RWPE2 (cell line): ENCODE results near the gene HNRNPF.
"Not testable (repeated sequence)": the region's sequence is repeated elsewhere in the genome, so short reads cannot be mapped to it uniquely, and the experiment has no call there.

Experiments used
- ATAC-seq: fragments of 200-7000 bp; cut with Tn5 transposase; 3 replicates; pipeline ENCODE4 v1.9.1; 2021; ENCODE audit warnings: low read depth
- DNase-seq: peaks from one replicate; pipeline ENCODE4 v3.0.0-alpha.2; 2020; ENCODE audit warnings: low spot score
- H3K27ac ChIP-seq: fragments of 450-650 bp; 2 replicates; pipeline ENCODE4 v1.5.1; 2017; ENCODE audit warnings: mild to moderate bottlenecking; ENCODE audit not compliant: poor library complexity, severe bottlenecking
- H3K27me3 ChIP-seq: fragments of 250-450 bp; sonication (Bioruptor Pico); 2 replicates; pipeline ENCODE4 v1.5.1; 2021; ENCODE audit warnings: mild to moderate bottlenecking, moderate library complexity; ENCODE audit not compliant: insufficient read depth, poor library complexity, severe bottlenecking
- H3K36me3 ChIP-seq: fragments of 250-450 bp; sonication (Bioruptor Pico); 2 replicates; pipeline ENCODE4 v1.5.1; 2020; ENCODE audit warnings: low read depth, mild to moderate bottlenecking, moderate library complexity
- H3K4me1 ChIP-seq: fragments of 250-450 bp; sonication (Bioruptor Pico); 2 replicates; pipeline ENCODE4 v1.5.1; 2021; ENCODE audit warnings: mild to moderate bottlenecking, moderate library complexity; ENCODE audit not compliant: insufficient read depth, poor library complexity, severe bottlenecking
- H3K4me3 ChIP-seq: fragments of 250-450 bp; sonication (Bioruptor Pico); 2 replicates; pipeline ENCODE4 v1.5.1; 2021; ENCODE audit warnings: mild to moderate bottlenecking, moderate library complexity; ENCODE audit not compliant: severe bottlenecking
- H3K9me3 ChIP-seq: fragments of 250-450 bp; sonication (Bioruptor Pico); 2 replicates; pipeline ENCODE4 v1.5.1; 2021; ENCODE audit warnings: mild to moderate bottlenecking, moderate library complexity; ENCODE audit not compliant: severe bottlenecking
- TF ChIP-seq, protein P1 (sequence below): fragments of 450-650 bp; IDR thresholded peaks from one replicate; pipeline ENCODE4 v1.5.1; 2017; ENCODE audit warnings: mild to moderate bottlenecking, moderate library complexity; ENCODE audit not compliant: poor library complexity, severe bottlenecking

HNRNPF gene

DNA sequence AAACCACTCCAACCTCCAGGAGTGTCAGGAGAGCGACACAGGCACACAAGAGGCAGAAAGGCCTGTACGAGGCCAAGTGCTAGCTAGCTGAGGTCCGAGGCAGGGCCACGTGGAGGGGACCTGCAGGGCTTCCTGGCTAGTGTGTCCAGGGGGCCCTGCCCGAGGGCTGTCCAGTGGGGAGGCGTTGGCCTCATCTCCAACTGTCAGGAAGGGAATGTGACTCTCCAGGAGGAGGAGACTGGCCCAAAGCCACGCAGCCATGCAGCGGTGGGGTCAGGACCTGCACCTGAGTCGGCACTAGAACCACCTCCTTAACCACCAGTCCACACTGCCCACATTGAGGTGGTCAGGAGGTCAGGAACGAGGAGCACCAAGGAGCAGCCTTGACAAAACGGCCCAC, 69.8 kb downstream of the HNRNPF start:
- DNase-seq (no peak), ATAC-seq (no peak)
- Histone ChIP-seq H3K4me3 (no peak overlapping the region), H3K4me1 (peaks cover 7% of the 10 kb centered on the region), H3K36me3 (no peaks in the 10 kb centered on the region), H3K9me3 (no peaks in the 10 kb centered on the region), H3K27me3 (no peaks in the 10 kb centered on the region), H3K27ac (no peak overlapping the region)
- TF ChIP-seq, protein P1, sequence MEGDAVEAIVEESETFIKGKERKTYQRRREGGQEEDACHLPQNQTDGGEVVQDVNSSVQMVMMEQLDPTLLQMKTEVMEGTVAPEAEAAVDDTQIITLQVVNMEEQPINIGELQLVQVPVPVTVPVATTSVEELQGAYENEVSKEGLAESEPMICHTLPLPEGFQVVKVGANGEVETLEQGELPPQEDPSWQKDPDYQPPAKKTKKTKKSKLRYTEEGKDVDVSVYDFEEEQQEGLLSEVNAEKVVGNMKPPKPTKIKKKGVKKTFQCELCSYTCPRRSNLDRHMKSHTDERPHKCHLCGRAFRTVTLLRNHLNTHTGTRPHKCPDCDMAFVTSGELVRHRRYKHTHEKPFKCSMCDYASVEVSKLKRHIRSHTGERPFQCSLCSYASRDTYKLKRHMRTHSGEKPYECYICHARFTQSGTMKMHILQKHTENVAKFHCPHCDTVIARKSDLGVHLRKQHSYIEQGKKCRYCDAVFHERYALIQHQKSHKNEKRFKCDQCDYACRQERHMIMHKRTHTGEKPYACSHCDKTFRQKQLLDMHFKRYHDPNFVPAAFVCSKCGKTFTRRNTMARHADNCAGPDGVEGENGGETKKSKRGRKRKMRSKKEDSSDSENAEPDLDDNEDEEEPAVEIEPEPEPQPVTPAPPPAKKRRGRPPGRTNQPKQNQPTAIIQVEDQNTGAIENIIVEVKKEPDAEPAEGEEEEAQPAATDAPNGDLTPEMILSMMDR, result no peak

DNA sequence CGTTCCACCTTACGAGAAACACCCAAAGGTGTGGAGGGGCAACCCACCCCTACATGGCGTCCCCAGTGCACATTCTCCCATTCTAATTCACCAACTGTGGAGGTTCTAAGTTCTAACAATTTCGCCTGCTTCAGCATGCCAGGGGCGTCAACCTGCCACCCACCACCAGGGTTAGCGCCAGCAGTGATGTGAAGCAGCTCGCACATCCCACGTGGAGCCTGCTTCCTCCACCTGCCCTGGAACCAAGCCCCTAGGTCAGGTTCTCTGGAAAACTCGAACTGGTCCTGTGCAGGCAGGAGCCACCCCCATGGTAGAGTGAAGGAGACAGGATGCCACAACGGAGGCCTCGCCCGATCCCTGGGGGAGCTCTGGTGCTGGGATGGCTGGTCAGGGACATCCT, 70.9 kb downstream of the HNRNPF start:
- no peak for DNase-seq
- peaks cover 4% of the 10 kb centered on the region for H3K4me1 ChIP-seq
- no peaks in the 10 kb centered on the region for H3K36me3 ChIP-seq
- no peak overlapping the region for H3K27ac ChIP-seq
- H3K9me3 ChIP-seq, result no peaks in the 10 kb centered on the region
- ATAC-seq, result no peak
- TF ChIP-seq, protein P1, result no peak
- H3K4me3 ChIP-seq, result no peak overlapping the region
- no peaks in the 10 kb centered on the region for H3K27me3 ChIP-seq

DNA sequence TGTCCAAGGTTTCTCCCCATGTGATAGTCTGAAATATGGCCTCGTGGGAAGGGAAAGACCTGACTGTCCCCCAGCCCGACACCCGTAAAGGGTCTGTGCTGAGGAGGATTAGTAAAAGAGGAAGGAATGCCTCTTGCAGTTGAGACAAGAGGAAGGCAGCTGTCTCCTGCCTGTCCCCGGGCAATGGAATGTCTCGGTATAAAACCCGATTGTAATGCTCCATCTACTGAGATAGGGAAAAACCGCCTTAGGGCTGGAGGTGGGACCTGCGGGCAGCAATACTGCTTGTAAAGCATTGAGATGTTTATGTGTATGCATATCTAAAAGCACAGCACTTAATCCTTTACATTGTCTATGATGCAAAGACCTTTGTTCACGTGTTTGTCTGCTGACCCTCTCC, 71.5 kb downstream of the HNRNPF start:
- H3K4me1 ChIP-seq, H3K27me3 ChIP-seq, H3K9me3 ChIP-seq, H3K36me3 ChIP-seq, ATAC-seq, DNase-seq, H3K27ac ChIP-seq, H3K4me3 ChIP-seq: not testable (repeated sequence)

DNA sequence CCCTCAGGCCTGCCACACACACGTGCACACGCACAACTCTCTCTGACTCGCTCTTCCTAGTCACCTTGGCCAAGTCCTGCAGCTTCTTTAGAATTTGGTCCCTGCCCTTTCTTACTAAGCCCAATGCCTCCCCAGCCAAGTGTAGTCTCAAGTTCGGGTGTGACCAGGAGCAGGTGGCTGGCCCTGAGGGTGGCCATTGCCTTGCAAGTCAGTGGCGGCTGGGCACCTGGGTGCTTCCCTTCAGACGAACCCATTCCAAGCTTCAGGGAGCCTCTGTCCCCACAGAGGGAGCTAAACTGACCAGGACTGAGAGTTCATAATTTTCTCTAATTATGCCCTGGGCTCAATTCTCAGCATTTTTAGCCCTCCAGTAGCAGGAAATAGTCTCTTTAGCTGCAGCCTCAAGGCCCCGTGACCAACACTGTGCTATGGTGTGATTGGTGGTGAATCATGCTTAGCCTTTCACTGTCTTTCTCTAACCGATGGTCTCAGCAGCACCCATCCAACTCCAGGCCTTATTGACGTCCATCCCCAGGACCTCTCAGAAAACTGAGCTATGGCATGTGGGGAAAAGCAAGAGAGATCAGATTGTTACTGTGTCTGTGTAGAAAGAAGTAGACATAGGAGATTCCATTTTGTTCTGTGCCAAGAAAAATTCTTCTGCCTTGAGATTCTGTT, 72.2 kb downstream of the HNRNPF start:
- no peak overlapping the region for H3K27ac ChIP-seq
- H3K9me3 ChIP-seq, result no peaks in the 10 kb centered on the region
- DNase-seq, result no peak
- H3K27me3 ChIP-seq, result no peaks in the 10 kb centered on the region
- no peaks in the 10 kb centered on the region for H3K36me3 ChIP-seq
- H3K4me1 ChIP-seq, result peaks cover 4% of the 10 kb centered on the region
- H3K4me3 ChIP-seq, result no peak overlapping the region
- no peak for ATAC-seq
- TF ChIP-seq, protein P1, result no peak

DNA sequence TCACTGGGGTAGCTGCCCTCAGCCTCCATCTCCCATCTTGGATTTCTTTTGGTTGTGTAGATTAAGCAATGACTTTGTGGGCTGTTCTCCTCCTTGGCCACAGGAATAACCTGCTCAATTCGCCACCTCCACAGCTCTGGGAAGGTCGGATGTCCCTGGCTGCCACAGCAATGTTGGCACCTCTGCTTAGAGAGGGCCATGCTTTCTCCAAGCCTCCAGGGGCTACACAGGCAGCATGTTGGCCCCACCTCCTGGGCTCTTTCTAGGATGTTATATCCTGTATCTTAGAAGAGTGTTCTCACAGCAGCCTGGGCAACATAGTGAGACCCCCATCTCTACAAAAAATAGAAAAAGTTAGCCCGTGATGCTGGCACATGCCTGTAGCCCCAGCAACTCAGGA, 72.9 kb downstream of the HNRNPF start:
- H3K4me1 ChIP-seq, result peaks cover 3% of the 10 kb centered on the region
- H3K27me3 ChIP-seq, result no peaks in the 10 kb centered on the region
- no peak overlapping the region for H3K27ac ChIP-seq
- H3K9me3 ChIP-seq, result no peaks in the 10 kb centered on the region
- H3K4me3 ChIP-seq, result no peak overlapping the region
- DNase-seq (no peak), ATAC-seq (no peak)
- no peaks in the 10 kb centered on the region for H3K36me3 ChIP-seq
- TF ChIP-seq, protein P1, result no peak
